CD4-positive, alpha-beta T cell treated with Interleukin-4 for 1 hour (primary cell): Measurements from ENCODE around the gene IL1R1.
"Not testable (repeated sequence)": the region's sequence is repeated elsewhere in the genome, so short reads cannot be mapped to it uniquely, and the experiment has no call there.

ENCODE experiments used
- DNase-seq, 2 donors: peaks; one replicate each; pipeline ENCODE4 v3.0.0-alpha.2; 2020 to 2022

The IL1R1 gene, protein sequence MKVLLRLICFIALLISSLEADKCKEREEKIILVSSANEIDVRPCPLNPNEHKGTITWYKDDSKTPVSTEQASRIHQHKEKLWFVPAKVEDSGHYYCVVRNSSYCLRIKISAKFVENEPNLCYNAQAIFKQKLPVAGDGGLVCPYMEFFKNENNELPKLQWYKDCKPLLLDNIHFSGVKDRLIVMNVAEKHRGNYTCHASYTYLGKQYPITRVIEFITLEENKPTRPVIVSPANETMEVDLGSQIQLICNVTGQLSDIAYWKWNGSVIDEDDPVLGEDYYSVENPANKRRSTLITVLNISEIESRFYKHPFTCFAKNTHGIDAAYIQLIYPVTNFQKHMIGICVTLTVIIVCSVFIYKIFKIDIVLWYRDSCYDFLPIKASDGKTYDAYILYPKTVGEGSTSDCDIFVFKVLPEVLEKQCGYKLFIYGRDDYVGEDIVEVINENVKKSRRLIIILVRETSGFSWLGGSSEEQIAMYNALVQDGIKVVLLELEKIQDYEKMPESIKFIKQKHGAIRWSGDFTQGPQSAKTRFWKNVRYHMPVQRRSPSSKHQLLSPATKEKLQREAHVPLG

DNA sequence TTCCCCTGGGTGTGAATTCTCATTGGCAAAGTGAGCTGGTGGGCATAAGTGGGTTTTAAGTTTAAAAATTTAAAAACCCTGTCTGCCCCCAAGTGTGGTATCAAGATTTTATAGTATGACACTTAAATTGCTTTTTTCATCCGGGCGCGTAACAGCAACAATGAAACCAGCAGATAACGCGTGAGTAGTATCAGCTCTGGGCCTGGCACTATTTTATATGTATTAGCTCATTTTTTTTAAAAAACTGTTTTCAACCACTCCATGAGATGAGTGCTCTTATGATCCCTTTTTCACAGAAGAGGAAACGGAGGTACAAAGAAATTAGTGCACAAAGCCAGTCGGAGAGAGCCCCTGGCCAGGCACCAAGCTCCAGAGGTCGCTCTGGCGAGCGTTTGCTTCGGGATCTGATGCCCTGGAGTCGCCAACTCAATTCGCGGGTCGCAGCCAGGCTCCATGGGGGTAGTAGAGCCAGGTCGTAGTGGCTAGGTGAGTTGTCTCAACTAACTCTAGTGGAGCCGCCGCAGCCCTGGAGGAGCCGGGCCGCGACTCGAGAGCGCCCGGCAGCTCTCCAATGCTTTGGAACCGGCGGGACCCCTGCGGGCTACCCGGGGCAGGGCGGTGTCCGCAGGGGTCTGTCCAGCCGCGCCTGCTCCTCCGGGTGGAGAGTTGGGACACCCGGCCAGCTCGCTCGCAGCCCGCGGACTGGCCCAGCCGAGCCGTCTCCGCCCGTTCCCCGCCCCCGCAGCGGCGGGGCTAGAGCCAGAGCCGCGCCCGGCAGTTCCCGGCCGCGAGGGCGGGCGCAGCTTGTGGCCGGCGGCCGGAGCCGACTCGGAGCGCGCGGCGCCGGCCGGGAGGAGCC is at the start of gene IL1R1:
Gene IL1R1, plus strand, starts transcription at position 777 of the 859 bp plus-strand sequence. CDS start 14,979 bp downstream, outside the sequence.
- no peak for DNase-seq

DNA sequence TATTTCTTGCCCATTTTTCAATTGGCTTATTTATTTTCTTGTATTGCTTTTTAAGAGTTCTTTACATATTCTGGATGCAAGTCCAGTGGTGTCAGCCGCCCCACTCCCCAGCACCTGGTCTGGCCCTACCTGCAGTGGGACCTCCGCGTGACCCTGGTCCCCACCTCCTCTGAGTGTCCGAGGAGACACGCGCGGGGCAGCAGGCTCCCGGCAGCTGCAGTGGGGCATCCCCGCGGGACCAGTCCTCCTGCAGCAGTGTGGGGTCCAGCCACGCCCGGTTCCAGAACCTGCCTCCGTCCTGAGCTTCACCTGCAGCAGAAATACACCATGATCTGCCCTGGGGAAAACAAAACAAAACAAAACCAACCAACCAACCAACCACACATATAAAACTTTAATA is 48.9 kb upstream of the IL1R1 start:
- no peak for DNase-seq

DNA sequence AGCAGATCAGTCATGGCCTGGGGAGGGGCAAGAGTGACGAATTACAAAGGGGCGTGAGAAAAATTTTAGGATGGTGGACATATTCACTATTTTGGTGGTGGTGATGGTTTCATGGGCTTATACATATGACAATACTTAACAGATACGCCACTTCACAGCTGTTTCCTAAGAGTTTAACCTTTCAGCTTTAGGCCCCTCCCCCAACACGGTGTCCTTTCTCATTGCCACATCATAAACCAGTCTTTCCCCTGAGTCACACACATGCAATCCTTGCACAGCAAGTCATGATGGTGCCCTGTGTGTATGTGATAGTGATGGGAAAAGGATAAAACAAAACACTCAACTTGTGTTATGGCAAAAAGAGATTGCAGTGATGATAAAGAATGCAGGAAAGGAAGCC is 47.6 kb upstream of the IL1R1 start:
- peak in 1 of 2 donors; percentile 48 for DNase-seq

DNA sequence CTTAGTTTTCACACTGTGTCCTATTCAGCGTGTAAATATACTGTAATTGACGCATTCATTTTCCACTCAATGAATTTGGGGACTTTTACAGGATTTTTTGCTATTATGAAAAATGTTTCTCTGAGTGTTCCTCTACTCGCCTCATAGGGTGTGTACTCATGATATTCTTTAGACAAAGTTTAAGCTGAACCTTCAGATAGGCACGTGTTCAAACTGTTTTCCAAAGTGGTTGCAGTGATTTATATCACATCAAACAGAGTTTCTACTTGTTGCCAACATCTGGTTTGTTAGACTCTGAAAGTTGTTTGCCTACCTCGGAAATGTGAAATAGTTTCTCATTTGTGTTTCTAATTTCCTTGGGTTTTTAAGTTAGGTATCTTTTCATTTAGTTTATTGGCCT is 46.4 kb upstream of the IL1R1 start:
- DNase-seq = no peak

DNA sequence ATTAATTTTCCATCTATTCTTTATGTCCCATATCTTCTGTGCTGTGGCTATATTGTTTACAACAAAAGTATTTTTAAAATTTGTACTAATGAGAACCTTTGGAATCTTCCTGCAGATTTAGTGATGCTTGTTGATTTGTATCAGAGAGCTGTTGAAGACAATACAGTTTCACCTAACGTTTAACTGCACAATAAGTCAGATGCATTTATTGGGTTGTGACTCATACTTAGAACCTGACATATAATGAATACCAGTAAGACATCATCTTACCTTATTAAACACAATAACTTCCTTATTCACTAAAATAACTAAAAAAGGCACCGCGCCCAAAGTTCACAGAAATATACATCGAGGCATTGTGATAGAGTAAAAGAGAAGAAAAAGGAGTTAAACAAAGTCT is 43.8 kb upstream of the IL1R1 start:
- no peak for DNase-seq

DNA sequence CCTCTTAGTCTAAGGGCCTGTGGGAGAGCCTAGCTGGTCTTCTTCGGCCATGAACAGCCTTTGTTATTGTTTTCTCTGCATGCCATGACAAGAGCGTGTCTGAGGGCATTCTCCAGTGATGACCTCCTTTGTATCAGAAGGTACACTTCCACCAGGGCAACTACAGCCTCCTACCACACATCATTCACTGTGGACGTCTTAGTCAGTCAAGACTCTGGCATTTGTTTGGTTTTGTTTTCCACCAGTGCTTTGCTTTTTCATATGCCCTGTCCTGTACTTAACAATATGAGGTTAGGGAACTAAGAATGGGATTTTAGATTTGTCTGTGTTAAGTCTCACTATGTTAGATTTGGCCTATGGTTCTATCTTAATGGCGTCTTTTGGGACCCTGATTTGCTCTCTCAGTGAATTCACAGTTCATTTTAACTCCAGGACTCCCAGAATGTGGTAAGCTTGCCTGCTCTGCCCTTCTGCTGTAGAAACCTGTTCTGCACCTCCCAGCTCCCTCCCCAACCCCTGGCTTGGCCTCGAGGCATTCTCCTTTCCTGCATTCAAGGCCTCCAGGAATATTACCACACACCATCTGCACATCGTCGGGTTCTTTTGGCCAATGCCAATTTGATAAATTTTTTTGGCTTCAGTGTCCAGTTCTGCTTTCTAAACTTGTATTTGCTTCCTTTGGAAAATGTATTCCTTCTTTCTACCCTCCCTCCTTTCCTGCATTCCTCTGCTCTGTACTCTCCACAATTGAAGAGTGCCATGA is 42.8 kb upstream of the IL1R1 start:
- no peak for DNase-seq

DNA sequence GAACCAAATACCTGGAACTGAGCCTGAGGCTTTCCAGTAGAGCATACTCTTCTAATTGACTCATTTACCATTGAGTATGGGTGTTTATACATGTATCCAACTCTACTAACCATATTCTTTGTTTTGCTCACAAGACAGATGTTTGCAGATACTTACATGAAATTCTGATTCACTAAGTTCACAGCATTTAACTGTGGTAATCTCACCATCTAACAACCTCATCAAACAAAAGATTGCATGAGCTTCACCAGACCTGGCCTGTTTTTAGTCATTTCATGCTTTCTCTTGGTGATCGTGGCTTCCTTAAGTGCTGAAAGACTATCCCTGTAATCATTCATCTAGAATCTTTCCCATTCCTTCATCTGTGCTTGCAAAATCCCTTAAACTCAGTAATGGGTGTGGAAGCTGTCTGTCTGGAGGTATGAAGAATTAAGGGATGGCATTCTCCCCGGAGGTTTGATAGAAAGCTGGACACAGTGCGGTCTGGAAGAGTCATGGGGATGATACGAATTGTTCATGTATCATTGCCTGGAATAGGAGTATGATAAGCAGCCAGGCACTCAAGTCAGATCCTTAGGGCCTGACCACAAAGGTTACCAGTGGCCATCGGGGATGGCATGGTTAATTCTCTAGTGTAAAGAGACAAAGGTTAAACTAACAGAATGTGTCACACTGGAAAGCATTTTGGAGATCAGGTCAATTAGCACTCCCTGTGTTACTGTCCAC is 42.0 kb upstream of the IL1R1 start:
- DNase-seq = no peak

DNA sequence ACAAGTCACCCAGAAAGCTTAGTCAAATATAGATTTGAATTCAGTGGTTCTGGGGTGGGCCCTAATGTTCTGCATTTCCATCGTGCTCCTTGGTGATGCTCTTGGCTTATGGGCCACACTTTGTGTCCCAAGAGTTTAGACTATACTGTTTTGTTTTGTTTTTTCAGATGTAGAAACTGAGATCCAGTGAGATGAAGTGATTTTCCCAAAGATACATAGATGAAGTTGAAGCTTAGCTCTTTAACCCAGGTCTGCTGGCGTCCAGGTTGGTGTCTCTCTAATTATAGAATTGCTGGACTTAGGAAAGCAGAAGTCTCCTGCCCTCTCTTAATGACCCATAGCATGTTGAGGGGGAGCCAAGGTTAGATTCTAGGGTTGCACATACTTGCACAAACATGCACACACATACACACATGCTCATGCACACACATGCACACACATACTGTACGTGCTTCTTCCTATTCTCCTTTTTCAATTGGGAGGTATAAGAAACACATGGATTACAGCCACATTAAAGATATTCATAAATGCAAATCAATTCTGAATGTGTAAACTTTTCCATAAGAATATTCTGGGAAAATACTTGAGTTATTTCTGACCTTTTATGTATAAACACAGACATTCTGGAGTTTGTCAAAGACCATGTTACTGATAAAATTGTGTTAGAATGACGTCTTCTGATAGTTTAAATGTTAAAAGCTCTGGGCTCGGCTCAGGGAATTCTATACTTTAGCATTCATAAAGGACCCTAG is 41.3 kb upstream of the IL1R1 start:
- no peak for DNase-seq

DNA sequence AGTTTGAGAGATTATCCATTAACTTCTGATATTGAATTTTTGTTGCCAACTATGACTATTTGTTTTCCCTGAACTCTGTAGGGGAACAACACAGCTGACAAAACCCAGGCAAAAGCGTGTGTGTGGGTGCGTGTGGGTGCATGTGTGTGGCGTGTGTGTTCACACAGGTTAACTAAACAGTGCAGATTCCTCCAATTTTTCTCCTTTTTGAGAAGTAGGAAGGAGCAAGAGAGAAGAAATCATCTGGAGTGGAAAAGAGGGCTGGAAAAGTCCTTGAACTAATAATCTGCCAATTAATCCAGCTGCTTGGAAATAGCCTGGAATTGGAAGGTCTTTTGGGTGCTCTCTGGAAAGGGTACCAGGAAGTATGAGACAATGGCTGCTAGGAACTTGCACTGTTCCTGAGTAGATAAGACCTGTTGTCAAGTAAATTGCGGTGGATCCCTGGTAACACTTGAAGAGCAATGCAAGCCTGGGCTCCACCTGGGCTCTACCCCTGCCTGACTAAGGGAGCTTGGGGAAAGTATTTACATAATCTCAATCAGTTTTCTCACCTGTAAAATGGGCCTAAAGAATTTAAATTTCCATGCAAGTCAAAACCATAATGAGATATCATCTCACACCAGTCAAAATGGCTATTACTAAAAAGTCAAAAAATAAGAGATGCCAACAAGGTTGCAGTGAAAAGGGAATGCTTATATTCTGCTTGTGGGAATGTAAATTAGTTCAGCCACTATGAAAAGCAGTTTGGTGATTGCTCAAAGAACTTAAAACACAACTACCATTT is 40.5 kb upstream of the IL1R1 start:
- no peak for DNase-seq

DNA sequence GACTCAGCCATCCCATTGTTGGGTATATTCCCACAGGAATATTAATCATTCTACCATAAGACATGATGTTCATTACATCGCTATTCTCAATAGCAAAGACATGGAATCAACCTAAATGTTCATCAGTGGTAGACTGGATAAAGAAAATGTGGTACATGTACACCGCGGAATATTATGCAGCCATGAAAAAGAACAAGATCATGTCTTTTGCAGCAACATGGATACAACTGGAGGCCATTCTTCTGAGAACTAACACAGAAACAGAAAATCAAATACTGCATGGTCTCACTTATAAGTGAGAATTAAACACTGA is 40.0 kb upstream of the IL1R1 start:
- DNase-seq = not testable (repeated sequence)

DNA sequence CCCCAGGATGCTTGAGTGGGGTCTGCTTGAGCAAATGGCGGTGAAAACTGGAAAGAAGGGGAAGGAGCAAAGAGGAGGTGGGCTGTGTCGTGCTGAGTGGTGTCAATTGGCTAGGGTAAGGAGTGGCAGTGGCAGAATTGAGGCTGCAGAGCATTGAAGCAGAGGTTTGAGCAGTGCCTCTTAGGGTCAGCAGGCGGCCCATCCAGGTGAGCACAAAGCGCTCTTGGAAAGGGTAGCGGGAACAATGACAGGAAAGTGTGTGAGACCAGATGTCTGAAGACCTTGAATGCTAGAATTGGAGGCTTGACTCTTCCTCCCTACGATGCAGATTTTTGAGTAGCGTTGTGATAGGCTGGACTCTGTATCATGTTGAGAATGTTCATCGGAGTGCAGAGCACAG is 39.3 kb upstream of the IL1R1 start:
- DNase-seq = no peak

DNA sequence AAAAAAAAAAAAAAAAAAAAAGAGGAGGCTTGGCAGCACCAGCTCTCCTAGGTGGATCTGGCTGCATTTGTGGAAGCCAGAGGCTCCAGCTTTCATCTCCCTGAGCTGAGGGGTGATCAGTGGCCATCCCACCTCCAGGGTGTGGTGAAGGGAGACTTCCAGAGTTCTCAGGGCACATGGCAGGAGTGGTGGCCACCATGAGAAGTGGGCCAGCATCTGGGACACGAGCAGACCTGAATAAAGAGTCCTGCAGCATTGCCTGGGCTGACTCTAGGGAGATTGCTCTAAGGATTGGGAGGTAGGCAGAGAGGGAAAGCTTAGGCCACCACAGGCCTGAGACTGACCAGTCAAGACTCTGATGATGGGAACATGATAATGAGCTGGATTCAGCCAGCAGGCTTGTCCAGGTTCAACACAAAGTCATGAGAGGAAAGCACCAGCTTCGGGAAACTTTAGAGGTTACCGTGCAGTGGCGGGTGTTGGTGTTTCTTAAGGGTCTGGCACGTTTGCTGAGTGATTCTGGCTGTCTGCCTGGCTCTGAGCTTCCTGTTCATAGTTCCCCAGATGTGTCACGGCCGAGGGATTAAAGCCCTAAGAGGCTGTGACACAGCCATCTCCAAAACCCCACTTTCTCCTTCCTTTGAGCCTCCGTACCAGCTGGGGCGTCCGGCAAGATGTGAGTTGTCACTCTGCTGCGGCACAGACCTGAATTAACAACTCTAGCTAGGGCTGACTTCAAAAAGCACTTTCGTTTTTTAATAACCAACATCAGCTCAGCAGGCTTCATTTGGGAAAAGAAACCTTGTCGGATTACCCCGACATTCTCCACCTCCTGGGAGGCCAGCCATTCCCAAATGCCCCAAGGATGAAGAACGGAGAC is 38.3 kb upstream of the IL1R1 start:
- DNase-seq = peak; percentile 14 to 62

DNA sequence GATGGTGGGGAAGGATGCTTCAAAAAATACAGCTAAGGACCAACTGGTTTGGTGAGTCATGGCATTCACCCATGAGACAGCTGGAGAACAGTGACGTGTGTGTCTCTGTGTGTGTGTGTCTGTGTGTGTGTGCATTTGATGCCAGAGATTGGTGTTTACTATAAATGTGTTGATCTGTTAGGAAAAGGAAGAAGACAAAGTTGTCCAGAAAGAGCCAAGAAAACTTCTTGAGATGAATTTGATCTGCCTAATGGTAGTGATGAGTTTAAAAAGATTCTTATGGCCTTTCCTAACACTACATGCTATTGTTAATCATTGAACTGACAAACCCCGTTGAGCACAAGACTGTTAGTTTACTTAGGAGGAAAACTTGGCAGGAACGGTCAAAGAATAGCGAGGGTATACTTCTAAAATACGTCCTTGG is 36.4 kb upstream of the IL1R1 start:
- DNase-seq = no peak

DNA sequence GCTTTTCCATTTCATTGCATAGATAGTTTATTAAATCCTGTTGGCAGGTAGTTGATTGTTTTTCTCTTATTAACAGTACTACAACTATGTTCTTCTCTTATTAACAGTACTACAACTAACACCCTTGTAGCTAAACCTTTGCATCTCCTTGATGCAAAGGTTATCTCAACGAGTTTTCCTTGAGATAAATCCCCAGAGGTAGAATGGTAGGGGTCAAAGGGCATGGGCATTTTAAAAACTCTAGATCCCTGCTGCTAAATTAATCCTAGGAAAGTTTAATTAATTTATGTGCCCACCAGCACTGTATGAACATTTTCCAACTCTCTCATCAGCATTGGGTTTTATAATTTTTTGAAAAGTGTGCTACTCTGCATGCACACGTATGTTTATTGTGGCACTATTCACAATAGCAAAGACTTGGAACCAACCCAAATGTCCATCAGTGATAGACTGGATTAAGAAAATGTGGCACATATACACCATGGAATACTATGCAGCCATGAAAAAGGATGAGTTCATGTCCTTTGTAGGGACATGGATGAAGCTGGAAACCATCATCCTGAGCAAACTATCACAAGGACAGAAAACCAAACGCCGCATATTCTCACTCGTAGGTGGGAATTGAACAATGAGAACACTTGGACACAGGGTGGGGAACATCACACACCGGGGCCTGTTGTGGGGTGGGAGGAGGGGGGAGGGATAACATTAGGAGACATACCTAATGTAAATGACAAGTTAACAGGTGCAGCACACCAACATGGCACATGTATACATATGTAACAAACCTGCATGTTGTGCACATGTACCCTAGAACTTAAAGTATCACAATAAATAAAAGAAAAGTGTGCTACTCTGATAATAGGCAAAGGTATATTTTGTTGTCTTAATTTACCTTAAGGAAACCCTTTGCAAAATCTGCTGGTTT is 35.5 kb upstream of the IL1R1 start:
- DNase-seq = not testable (repeated sequence)

DNA sequence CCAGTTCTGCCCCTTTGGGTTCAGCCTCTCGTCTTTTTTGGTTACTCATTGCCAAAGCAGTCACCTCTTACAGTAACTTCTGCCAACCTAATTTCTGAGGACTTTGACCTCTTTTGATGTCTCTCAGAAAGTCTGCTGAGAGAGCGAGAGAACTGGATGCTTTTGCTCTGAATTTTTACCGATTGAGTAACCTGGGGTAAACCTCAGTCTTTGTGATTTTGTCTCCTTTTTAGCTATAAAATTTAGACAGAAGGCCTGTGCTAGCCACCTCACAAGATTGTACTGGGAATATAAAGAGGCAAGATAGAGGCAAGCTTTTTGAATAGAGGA is 34.8 kb upstream of the IL1R1 start:
- no peak for DNase-seq

DNA sequence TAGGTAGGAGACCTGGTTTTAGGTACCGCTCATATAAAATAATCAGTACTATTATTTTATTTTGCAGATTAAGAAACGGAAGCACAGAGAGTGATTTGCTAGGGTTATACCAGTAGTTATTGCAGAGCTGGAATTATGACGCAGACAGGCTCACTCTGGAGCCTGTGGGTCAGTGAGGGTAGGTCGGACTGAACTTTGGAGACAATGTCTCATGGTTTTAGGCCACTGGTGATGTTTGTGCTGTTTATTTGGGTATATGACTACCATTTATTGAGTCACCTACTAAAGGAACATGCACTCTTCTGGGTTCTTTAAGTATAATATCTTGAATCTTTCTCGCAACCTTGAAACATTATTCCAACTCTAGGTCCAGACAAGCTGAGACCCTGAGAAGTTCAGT is 33.5 kb upstream of the IL1R1 start:
- no peak for DNase-seq

DNA sequence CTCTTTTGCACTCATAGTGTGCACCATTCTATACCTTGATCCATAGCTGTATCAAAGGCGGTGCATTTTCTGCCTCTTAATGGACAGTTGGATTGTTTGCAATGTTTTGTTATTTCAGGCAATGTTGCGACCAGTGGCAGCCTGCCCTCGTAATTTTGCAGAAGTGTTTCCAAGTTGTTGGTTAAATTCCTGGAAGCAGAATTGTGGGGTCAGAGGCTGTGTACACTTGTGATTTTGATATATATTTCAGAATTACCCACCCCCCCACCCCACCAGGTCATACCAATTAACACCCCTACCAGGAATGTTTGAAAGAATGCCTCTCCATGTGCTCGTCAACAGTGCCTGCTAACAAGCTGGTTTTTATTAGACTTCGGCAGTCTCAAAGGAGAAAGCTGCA is 32.4 kb upstream of the IL1R1 start:
- DNase-seq = no peak

DNA sequence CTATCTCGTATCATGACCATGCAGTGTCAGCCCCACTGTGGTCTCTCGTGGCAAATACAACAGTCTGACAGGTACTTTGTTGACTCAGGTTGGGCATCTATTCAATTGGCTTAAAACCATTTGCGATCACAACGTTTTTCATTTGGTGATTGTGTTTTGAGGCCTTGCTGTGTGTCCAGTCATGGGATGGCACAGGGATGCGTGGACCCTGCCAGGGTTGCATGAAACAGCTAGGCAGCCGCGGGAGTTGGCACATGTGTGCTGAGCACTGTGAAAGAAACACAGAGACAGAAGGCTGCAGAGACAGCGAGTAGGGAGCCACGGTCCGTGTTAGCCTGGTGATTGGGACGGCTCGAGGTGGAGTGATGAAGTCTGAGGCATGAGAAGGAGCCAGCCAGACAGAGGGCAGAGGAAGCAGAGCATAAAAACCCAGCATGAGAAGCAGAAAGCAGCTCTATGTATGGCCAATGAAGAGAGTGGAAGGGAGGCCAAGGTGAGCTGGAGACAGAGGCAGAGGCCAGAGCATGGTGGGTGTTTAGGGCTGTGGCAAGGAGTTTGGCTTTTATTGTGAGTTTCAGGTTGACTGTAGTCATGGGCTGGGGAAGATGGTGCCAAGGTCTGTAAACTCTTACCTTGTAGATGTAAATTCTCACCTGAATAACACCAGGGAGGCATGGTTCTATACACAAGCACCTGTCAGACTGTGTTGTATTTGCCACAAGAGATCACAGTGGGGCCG is 31.8 kb upstream of the IL1R1 start:
- no peak for DNase-seq
